ENCODE results near the gene IFNA5. TPM values are rescaled to one million over a fixed set of nuclear protein-coding genes. Genes with fewer than 3 reads are reported as not detected.

The IFNA5 gene
- total and polyA plus RNA-seq, 2 donors (not counting 1 experiment from before 2014, with no cell fraction given): not detected

GRCh38 chr9:21348430-21348970, 43.4 kb upstream of the IFNA5 start:
- Histone ChIP-seq H3K27ac (ENCODE audit: low read length in 2 of 2) (no peak overlapping the region), H3K4me2 (replicated peaks; ENCODE audit: low read depth, low read length, poor library complexity, severe bottlenecking) (no peak overlapping the region), H3K79me2 (ENCODE audit: control insufficient read depth, insufficient read depth, low read length) (no peaks in the 10 kb centered on the region), H3K9ac (ENCODE audit: low read length) (no peak overlapping the region), H3K27me3 (replicated peaks in 1 of 4; ENCODE audit: control extremely low read depth in 1 of 4, control insufficient read depth in 3 of 4, insufficient read depth in 4 of 4, low read length in 3 of 4) (peaks cover 0 to 10% (median 5%) of the 10 kb centered on the region in 4 experiments), H4K20me1 (ENCODE audit: control insufficient read depth, insufficient read depth, low read length, poor library complexity, severe bottlenecking) (no peaks in the 10 kb centered on the region), H3K4me3 (ENCODE audit: control extremely low read depth in 1 of 5, extremely low read depth in 1 of 5, insufficient read depth in 1 of 5, low read depth in 2 of 5, low read length in 4 of 5) (no peak overlapping the region), H3K9me3 (ENCODE audit: control extremely low read depth in 1 of 3, control insufficient read depth in 2 of 3, insufficient read depth in 1 of 3, low read length in 2 of 3) (peaks cover 0 to 2% (median 0%) of the 10 kb centered on the region in 3 donors), H3K4me1 (ENCODE audit: control insufficient read depth in 2 of 2, insufficient read depth in 2 of 2, low read length in 2 of 2) (no peaks in the 10 kb centered on the region), H3K36me3 (replicated peaks in 1 of 2; ENCODE audit: control extremely low read depth in 1 of 2, control insufficient read depth in 1 of 2, extremely low read depth in 1 of 2, insufficient read depth in 2 of 2, low read length in 1 of 2) (no peaks in the 10 kb centered on the region), H2AFZ (ENCODE audit: insufficient read depth, low read depth, low read length, poor library complexity, severe bottlenecking) (no peak overlapping the region)
- intact Hi-C loops (cut with micrococcal nuclease): no loop called here
- no peak for DNase-seq
- Mint-ChIP-seq H3K4me1 (peaks cover 7% of the 10 kb centered on the region), H3K27ac (no peak overlapping the region), H3K4me3 (no peak overlapping the region), H3K9me3 (ENCODE audit: insufficient read depth) (no peaks in the 10 kb centered on the region), H3K27me3 (peaks cover 41% of the 10 kb centered on the region)
- WGBS (ENCODE audit: insufficient coverage): 57% methylated on average over 1 of the region's 3 CpGs
- ATAC-seq (ENCODE audit: low read depth): no peak
- TF ChIP-seq EZH2 (IDR thresholded peaks at IDR 0.05; ENCODE audit: borderline replicate concordance, insufficient read depth, low read depth, low read length, poor library complexity, severe bottlenecking) (no peak), CTCF (IDR thresholded peaks at IDR 0.05) (no peak)
- ChIA-PET POLR2A (no interaction called here), CTCF (interaction anchor here (1.5 kb wide), 1 partner anchor 48 kb away, joined by 3 read pairs; no protein-coding TSS in a partner anchor)

- H3K27me3 Mint-ChIP-seq: peaks cover 56% of the 10 kb centered on the region
- H3K27ac Mint-ChIP-seq: no peak overlapping the region
- Histone ChIP-seq H3K4me3 (ENCODE audit: control extremely low read depth in 1 of 5, extremely low read depth in 1 of 5, insufficient read depth in 1 of 5, low read depth in 2 of 5, low read length in 4 of 5) (no peak overlapping the region), H4K20me1 (ENCODE audit: control insufficient read depth, insufficient read depth, low read length, poor library complexity, severe bottlenecking) (no peaks in the 10 kb centered on the region), H3K9ac (ENCODE audit: low read length) (no peak overlapping the region), H3K4me2 (replicated peaks; ENCODE audit: low read depth, low read length, poor library complexity, severe bottlenecking) (no peak overlapping the region), H2AFZ (ENCODE audit: insufficient read depth, low read depth, low read length, poor library complexity, severe bottlenecking) (no peak overlapping the region), H3K79me2 (ENCODE audit: control insufficient read depth, insufficient read depth, low read length) (peaks cover 2% of the 10 kb centered on the region), H3K36me3 (replicated peaks in 1 of 2; ENCODE audit: control extremely low read depth in 1 of 2, control insufficient read depth in 1 of 2, extremely low read depth in 1 of 2, insufficient read depth in 2 of 2, low read length in 1 of 2) (no peaks in the 10 kb centered on the region), H3K27me3 (replicated peaks in 1 of 4; ENCODE audit: control extremely low read depth in 1 of 4, control insufficient read depth in 3 of 4, insufficient read depth in 4 of 4, low read length in 3 of 4) (peaks cover 0 to 25% (median 9%) of the 10 kb centered on the region in 4 experiments), H3K9me3 (ENCODE audit: control extremely low read depth in 1 of 3, control insufficient read depth in 2 of 3, insufficient read depth in 1 of 3, low read length in 2 of 3) (peaks cover 0 to 2% (median 0%) of the 10 kb centered on the region in 3 donors), H3K27ac (ENCODE audit: low read length in 2 of 2) (no peak overlapping the region), H3K4me1 (ENCODE audit: control insufficient read depth in 2 of 2, insufficient read depth in 2 of 2, low read length in 2 of 2) (no peaks in the 10 kb centered on the region)
- no peak for ATAC-seq (ENCODE audit: low read depth)
- POLR2A ChIA-PET: no interaction called here
- TF ChIP-seq EZH2 (IDR thresholded peaks at IDR 0.05; ENCODE audit: borderline replicate concordance, insufficient read depth, low read depth, low read length, poor library complexity, severe bottlenecking): no peak
- TF ChIP-seq CTCF (IDR thresholded peaks at IDR 0.05): no peak
- H3K4me3 Mint-ChIP-seq: no peak overlapping the region
- CTCF ChIA-PET: interaction anchor here (1.1 kb wide), 1 partner anchor 55 kb away, joined by 5 read pairs; no protein-coding TSS in a partner anchor
- no peaks in the 10 kb centered on the region for H3K9me3 Mint-ChIP-seq (ENCODE audit: insufficient read depth)
- intact Hi-C loops (cut with micrococcal nuclease): no loop called here
- H3K4me1 Mint-ChIP-seq: peaks cover 10% of the 10 kb centered on the region
- DNase-seq: no peak
- WGBS (ENCODE audit: insufficient coverage): 94% methylated on average over 2 of the region's 4 CpGs
Observed at GRCh38 chr9:21340735-21341134, 35.6 kb upstream of the IFNA5 start.
